Dermis lymphatic vessel endothelial cell (primary cell): ENCODE measurements around the gene KRTAP9-3. TPM values are rescaled to one million over a fixed set of nuclear protein-coding genes. Genes with fewer than 3 reads are reported as not detected.

Experiments used
- total RNA-seq: library from RNA; depleted of rRNA; stranded (reverse); fragments of >200 nt; gene quantifications from 2 replicates; pipeline ENCODE4 v1.2.1, GENCODE V29; 2014

KRTAP9-3 gene
- total RNA-seq, result not detected in 2 replicates

GRCh38 chr17:41232399-41233105 lies at the start of gene KRTAP9-3:
Gene KRTAP9-3, plus strand, starts transcription at chr17:41232449. Its CDS starts 53 bp downstream, at chr17:41232502.

GRCh38 chr17:41184480-41184961 lies 47.7 kb upstream of the KRTAP9-3 start, which contains the start of gene KRTAP4-1:
Gene KRTAP4-1, minus strand, starts transcription at chr17:41184911. Its CDS starts 57 bp downstream, at chr17:41184854.

GRCh38 chr17:41189837-41190318 lies 42.4 kb upstream of the KRTAP9-3 start, which contains the start of gene KRTAP9-1:
Gene KRTAP9-1, plus strand, starts transcription at chr17:41189887. Its CDS starts 0 bp downstream, at chr17:41189887.

GRCh38 chr17:41226598-41227095 lies 5.6 kb upstream of the KRTAP9-3 start, which contains the start of gene KRTAP9-2:
Gene KRTAP9-2, plus strand, starts transcription at chr17:41226648. Its CDS starts 7 bp downstream, at chr17:41226655.

GRCh38 chr17:41237949-41238437 lies 5.7 kb downstream of the KRTAP9-3 start, which contains the start of gene KRTAP9-8:
Gene KRTAP9-8, plus strand, starts transcription at chr17:41237999. Its CDS starts 53 bp downstream, at chr17:41238052.

GRCh38 chr17:41249637-41250240 lies 17.5 kb downstream of the KRTAP9-3 start, which contains the start of gene KRTAP9-4:
Gene KRTAP9-4, plus strand, starts transcription at chr17:41249687. Its CDS starts 34 bp downstream, at chr17:41249721.

GRCh38 chr17:41255381-41256290 lies 23.4 kb downstream of the KRTAP9-3 start, which contains the start of gene KRTAP9-9:
Gene KRTAP9-9, plus strand, starts transcription at chr17:41255384.

GRCh38 chr17:41265078-41265477 lies 32.8 kb downstream of the KRTAP9-3 start, which contains the start of gene KRTAP9-6:
Gene KRTAP9-6, plus strand, starts transcription at chr17:41265378. Its CDS starts 0 bp downstream, at chr17:41265378.

GRCh38 chr17:41275648-41276190 lies 43.5 kb downstream of the KRTAP9-3 start, which contains the start of gene KRTAP9-7:
Gene KRTAP9-7, plus strand, starts transcription at chr17:41275698. Its CDS starts 0 bp downstream, at chr17:41275698.

Other genes starting within 250 kb of the KRTAP9-3 start
- gene KRT40, start 248.1 kb upstream of the KRTAP9-3 start, total RNA-seq, result not detected in 2 replicates
- not detected in 2 replicates for gene KRTAP3-3, start 238.3 kb upstream of the KRTAP9-3 start, total RNA-seq
- gene KRTAP3-2, start 232.5 kb upstream of the KRTAP9-3 start, total RNA-seq, result not detected in 2 replicates
- gene KRTAP3-1, start 223.3 kb upstream of the KRTAP9-3 start, total RNA-seq, result not detected in 2 replicates
- not detected in 2 replicates for gene KRTAP1-5, start 205.2 kb upstream of the KRTAP9-3 start, total RNA-seq
- gene KRTAP1-4, start 202.3 kb upstream of the KRTAP9-3 start, total RNA-seq, result not detected in 2 replicates
- gene KRTAP1-3, start 197.6 kb upstream of the KRTAP9-3 start, total RNA-seq, result not detected in 2 replicates
- not detected in 2 replicates for gene KRTAP1-1, start 191.0 kb upstream of the KRTAP9-3 start, total RNA-seq
- not detected in 2 replicates for gene KRTAP2-1, start 185.1 kb upstream of the KRTAP9-3 start, total RNA-seq
- not detected in 2 replicates for gene KRTAP2-2, start 177.2 kb upstream of the KRTAP9-3 start, total RNA-seq
- gene KRTAP2-3, start 172.3 kb upstream of the KRTAP9-3 start, total RNA-seq, result not detected in 2 replicates
- not detected in 2 replicates for gene KRTAP2-4, start 166.6 kb upstream of the KRTAP9-3 start, total RNA-seq
- not detected in 2 replicates for gene KRTAP4-7, start 148.3 kb upstream of the KRTAP9-3 start, total RNA-seq
- not detected in 2 replicates for gene KRTAP4-8, start 134.3 kb upstream of the KRTAP9-3 start, total RNA-seq
- not detected in 2 replicates for gene KRTAP4-16, start 130.2 kb upstream of the KRTAP9-3 start, total RNA-seq
- not detected in 2 replicates for gene KRTAP4-9, start 127.1 kb upstream of the KRTAP9-3 start, total RNA-seq
- not detected in 2 replicates for gene KRTAP4-11, start 114.1 kb upstream of the KRTAP9-3 start, total RNA-seq
- not detected in 2 replicates for gene KRTAP4-12, start 108.3 kb upstream of the KRTAP9-3 start, total RNA-seq
- gene KRTAP4-6, start 91.9 kb upstream of the KRTAP9-3 start, total RNA-seq, result not detected in 2 replicates
- not detected in 2 replicates for gene KRTAP4-5, start 82.6 kb upstream of the KRTAP9-3 start, total RNA-seq
- gene KRTAP4-4, start 71.7 kb upstream of the KRTAP9-3 start, total RNA-seq, result not detected in 2 replicates
- gene KRTAP4-3, start 64.2 kb upstream of the KRTAP9-3 start, total RNA-seq, result not detected in 2 replicates
- not detected in 2 replicates for gene KRTAP4-2, start 54.2 kb upstream of the KRTAP9-3 start, total RNA-seq
- not detected in 2 replicates for gene KRTAP4-1, start 47.5 kb upstream of the KRTAP9-3 start, total RNA-seq
- gene KRTAP9-1, start 42.6 kb upstream of the KRTAP9-3 start, total RNA-seq, result not detected in 2 replicates
- gene KRTAP9-2, start 5.8 kb upstream of the KRTAP9-3 start, total RNA-seq, result not detected in 2 replicates
- gene KRTAP9-8, start 5.5 kb downstream of the KRTAP9-3 start, total RNA-seq, result not detected in 2 replicates
- gene KRTAP9-4, start 17.2 kb downstream of the KRTAP9-3 start, total RNA-seq, result not detected in 2 replicates
- not detected in 2 replicates for gene KRTAP9-9, start 22.9 kb downstream of the KRTAP9-3 start, total RNA-seq
- gene KRTAP9-6, start 32.9 kb downstream of the KRTAP9-3 start, total RNA-seq, result not detected in 2 replicates
- not detected in 2 replicates for gene KRTAP9-7, start 43.2 kb downstream of the KRTAP9-3 start, total RNA-seq
- not detected in 2 replicates for gene KRTAP29-1, start 70.4 kb downstream of the KRTAP9-3 start, total RNA-seq
- not detected in 2 replicates for gene KRTAP16-1, start 76.9 kb downstream of the KRTAP9-3 start, total RNA-seq
- gene KRTAP17-1, start 83.3 kb downstream of the KRTAP9-3 start, total RNA-seq, result not detected in 2 replicates
- gene KRT33A, start 118.4 kb downstream of the KRTAP9-3 start, total RNA-seq, result not detected in 2 replicates
- not detected in 2 replicates for gene KRT33B, start 137.4 kb downstream of the KRTAP9-3 start, total RNA-seq
- gene KRT34, start 149.9 kb downstream of the KRTAP9-3 start, total RNA-seq, result not detected in 2 replicates
- gene KRT31, start 165.2 kb downstream of the KRTAP9-3 start, total RNA-seq, result not detected in 2 replicates
- not detected in 2 replicates for gene KRT37, start 192.1 kb downstream of the KRTAP9-3 start, total RNA-seq
- not detected in 2 replicates for gene KRT38, start 208.5 kb downstream of the KRTAP9-3 start, total RNA-seq
- gene KRT32, start 234.9 kb downstream of the KRTAP9-3 start, total RNA-seq, result not detected in 2 replicates
- gene KRT35, start 248.7 kb downstream of the KRTAP9-3 start, total RNA-seq, result not detected in 2 replicates